ENCODE data around the gene LRRC7. TPM values are rescaled to one million over a fixed set of nuclear protein-coding genes. Genes with fewer than 3 reads are reported as not detected.

Gene LRRC7
- total RNA-seq, 1 experiment from 2014 or later = not detected

GRCh38 chr1:69728206-69728605, 160.5 kb downstream of the LRRC7 start:
- BruUV-seq (replicated peaks) = no TSS peak
- Histone ChIP-seq H3K27me3 (ENCODE audit: control insufficient read depth, insufficient read depth, low read length) (no peaks in the 10 kb centered on the region), H3K9me3 (ENCODE audit: control insufficient read depth, insufficient read depth, low read depth, low read length) (no peaks in the 10 kb centered on the region), H3K4me1 (ENCODE audit: control insufficient read depth, insufficient read depth, low read length) (no peaks in the 10 kb centered on the region), H3K36me3 (ENCODE audit: control insufficient read depth, insufficient read depth, low read length) (no peaks in the 10 kb centered on the region), H3K4me3 (ENCODE audit: low read depth in 2 of 2, low read length in 2 of 2) (no peak overlapping the region), H3K27ac (ENCODE audit: low read length) (no peak overlapping the region)
- ATAC-seq (no peak), DNase-seq (ENCODE audit: low read depth, low spot score) (no peak)
- TF ChIP-seq, protein P1, sequence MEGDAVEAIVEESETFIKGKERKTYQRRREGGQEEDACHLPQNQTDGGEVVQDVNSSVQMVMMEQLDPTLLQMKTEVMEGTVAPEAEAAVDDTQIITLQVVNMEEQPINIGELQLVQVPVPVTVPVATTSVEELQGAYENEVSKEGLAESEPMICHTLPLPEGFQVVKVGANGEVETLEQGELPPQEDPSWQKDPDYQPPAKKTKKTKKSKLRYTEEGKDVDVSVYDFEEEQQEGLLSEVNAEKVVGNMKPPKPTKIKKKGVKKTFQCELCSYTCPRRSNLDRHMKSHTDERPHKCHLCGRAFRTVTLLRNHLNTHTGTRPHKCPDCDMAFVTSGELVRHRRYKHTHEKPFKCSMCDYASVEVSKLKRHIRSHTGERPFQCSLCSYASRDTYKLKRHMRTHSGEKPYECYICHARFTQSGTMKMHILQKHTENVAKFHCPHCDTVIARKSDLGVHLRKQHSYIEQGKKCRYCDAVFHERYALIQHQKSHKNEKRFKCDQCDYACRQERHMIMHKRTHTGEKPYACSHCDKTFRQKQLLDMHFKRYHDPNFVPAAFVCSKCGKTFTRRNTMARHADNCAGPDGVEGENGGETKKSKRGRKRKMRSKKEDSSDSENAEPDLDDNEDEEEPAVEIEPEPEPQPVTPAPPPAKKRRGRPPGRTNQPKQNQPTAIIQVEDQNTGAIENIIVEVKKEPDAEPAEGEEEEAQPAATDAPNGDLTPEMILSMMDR (IDR thresholded peaks at IDR 0.05) = no peak
- TF ChIP-seq, protein P2, sequence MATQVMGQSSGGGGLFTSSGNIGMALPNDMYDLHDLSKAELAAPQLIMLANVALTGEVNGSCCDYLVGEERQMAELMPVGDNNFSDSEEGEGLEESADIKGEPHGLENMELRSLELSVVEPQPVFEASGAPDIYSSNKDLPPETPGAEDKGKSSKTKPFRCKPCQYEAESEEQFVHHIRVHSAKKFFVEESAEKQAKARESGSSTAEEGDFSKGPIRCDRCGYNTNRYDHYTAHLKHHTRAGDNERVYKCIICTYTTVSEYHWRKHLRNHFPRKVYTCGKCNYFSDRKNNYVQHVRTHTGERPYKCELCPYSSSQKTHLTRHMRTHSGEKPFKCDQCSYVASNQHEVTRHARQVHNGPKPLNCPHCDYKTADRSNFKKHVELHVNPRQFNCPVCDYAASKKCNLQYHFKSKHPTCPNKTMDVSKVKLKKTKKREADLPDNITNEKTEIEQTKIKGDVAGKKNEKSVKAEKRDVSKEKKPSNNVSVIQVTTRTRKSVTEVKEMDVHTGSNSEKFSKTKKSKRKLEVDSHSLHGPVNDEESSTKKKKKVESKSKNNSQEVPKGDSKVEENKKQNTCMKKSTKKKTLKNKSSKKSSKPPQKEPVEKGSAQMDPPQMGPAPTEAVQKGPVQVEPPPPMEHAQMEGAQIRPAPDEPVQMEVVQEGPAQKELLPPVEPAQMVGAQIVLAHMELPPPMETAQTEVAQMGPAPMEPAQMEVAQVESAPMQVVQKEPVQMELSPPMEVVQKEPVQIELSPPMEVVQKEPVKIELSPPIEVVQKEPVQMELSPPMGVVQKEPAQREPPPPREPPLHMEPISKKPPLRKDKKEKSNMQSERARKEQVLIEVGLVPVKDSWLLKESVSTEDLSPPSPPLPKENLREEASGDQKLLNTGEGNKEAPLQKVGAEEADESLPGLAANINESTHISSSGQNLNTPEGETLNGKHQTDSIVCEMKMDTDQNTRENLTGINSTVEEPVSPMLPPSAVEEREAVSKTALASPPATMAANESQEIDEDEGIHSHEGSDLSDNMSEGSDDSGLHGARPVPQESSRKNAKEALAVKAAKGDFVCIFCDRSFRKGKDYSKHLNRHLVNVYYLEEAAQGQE (IDR thresholded peaks at IDR 0.05; ENCODE audit: insufficient read depth in 1 of 2, low read depth in 2 of 2, low read length in 1 of 2) = no peak
- TF ChIP-seq TCF7L2 (IDR thresholded peaks at IDR 0.05; ENCODE audit: low read depth, low read length) (no peak), POLR2AphosphoS5 (IDR thresholded peaks at IDR 0.05; ENCODE audit: low read depth, low read length) (no peak), SIN3A (IDR thresholded peaks at IDR 0.05; ENCODE audit: borderline replicate concordance, insufficient read depth, low read depth, low read length) (no peak)
- intact Hi-C loops (cut with micrococcal nuclease; ENCODE audit: unreplicated experiment) = no loop called here
- CTCF ChIA-PET = no interaction called here
- in situ Hi-C loops (cut with HindIII; ENCODE audit: low pct_unique_long_range_greater_than_20kb, low sequenced_read_pairs) = no loop called here
- POLR2A ChIA-PET = no interaction called here

GRCh38 chr1:69733061-69733460, 165.3 kb downstream of the LRRC7 start:
- no peak for DNase-seq (ENCODE audit: low read depth, low spot score)
- in situ Hi-C loops (cut with HindIII; ENCODE audit: low pct_unique_long_range_greater_than_20kb, low sequenced_read_pairs) (no loop called here), intact Hi-C loops (cut with micrococcal nuclease; ENCODE audit: unreplicated experiment) (no loop called here)
- BruUV-seq (replicated peaks) = no TSS peak
- no peak overlapping the region for H3K27ac ChIP-seq (ENCODE audit: low read length)
- no peak for ATAC-seq
- POLR2A ChIA-PET = no interaction called here
- no peak overlapping the region for H3K4me3 ChIP-seq (ENCODE audit: low read depth in 2 of 2, low read length in 2 of 2)
- CTCF ChIA-PET = no interaction called here
- no peaks in the 10 kb centered on the region for H3K36me3 ChIP-seq (ENCODE audit: control insufficient read depth, insufficient read depth, low read length)
- H3K4me1 ChIP-seq (ENCODE audit: control insufficient read depth, insufficient read depth, low read length) = no peaks in the 10 kb centered on the region
- H3K9me3 ChIP-seq (ENCODE audit: control insufficient read depth, insufficient read depth, low read depth, low read length) = no peaks in the 10 kb centered on the region
- H3K27me3 ChIP-seq (ENCODE audit: control insufficient read depth, insufficient read depth, low read length) = no peaks in the 10 kb centered on the region
- TF ChIP-seq TCF7L2 (IDR thresholded peaks at IDR 0.05; ENCODE audit: low read depth, low read length) (no peak), SIN3A (IDR thresholded peaks at IDR 0.05; ENCODE audit: borderline replicate concordance, insufficient read depth, low read depth, low read length) (no peak), POLR2AphosphoS5 (IDR thresholded peaks at IDR 0.05; ENCODE audit: low read depth, low read length) (no peak)
- TF ChIP-seq, protein P1 (IDR thresholded peaks at IDR 0.05) = no peak
- TF ChIP-seq, protein P2 (IDR thresholded peaks at IDR 0.05; ENCODE audit: insufficient read depth in 1 of 2, low read depth in 2 of 2, low read length in 1 of 2) = no peak

Measured in Panc1 (cell line).